ENCODE measurements around the gene LRRTM1. TPM values are rescaled to one million over a fixed set of nuclear protein-coding genes. Genes with fewer than 3 reads are reported as not detected.
A peak's percentile ranks its signal among the peaks of the same experiment; 100 is the strongest.

The LRRTM1 gene
- total and polyA plus RNA-seq, 2 of the 8 experiments (the other 6 are each of a cell fraction or from before 2014, with no cell fraction given) = 1.4 to 2.3 TPM

- 91% methylated on average over 5 of the region's 5 CpGs; no CpG with 5 or more reads in 1 of the 2 experiments for WGBS, 2 experiments (ENCODE audit: extremely low coverage in 1 of 2, insufficient coverage in 1 of 2, insufficient read length in 1 of 2, insufficient replicate concordance in 2 of 2, low coverage in 1 of 2, low lambda C conversion rate in 2 of 2, missing lambda C conversion rate in 1 of 2)
- CTCF ChIA-PET (ENCODE audit: partially characterized antibody) = interaction anchor here (1.0 to 1.3 kb wide), 2 partner anchors 9 to 180 kb away, joined by 3 read pairs; no protein-coding TSS in a partner anchor
- H2BK20ac ChIP-seq (ENCODE audit: low read length) = 0 out of 2 replicates have a peak overlapping the region, but pooled peaks have one; percentile 19
- TF ChIP-seq SP2 (IDR thresholded peaks at IDR 0.05; ENCODE audit: low read length) (no peak), KDM5A (IDR thresholded peaks at IDR 0.05; ENCODE audit: low read length) (no peak)
Observed at GRCh38 chr2:80258341-80258740, 46.2 kb downstream of the LRRTM1 start.

More at GRCh38 chr2:80258341-80258740, 46.2 kb downstream of the LRRTM1 start:
- H4K20me1 ChIP-seq (replicated peaks in 1 of 2; ENCODE audit: control insufficient read depth in 1 of 2, insufficient read depth in 2 of 2, low read length in 2 of 2) = no peaks in the 10 kb centered on the region
- H3K4me2 ChIP-seq (ENCODE audit: insufficient read depth in 1 of 2, low read depth in 2 of 2, low read length in 2 of 2) = no peak overlapping the region
- no peak overlapping the region for H2BK5ac ChIP-seq (ENCODE audit: low read depth, low read length)
- no peak overlapping the region for H3K18ac ChIP-seq (ENCODE audit: extremely low read depth, low read length)
- DNase-seq (ENCODE audit: low read depth in 1 of 2, low spot score in 2 of 2) (no peak), FAIRE-seq (no peak)
- no peak overlapping the region for H4K8ac ChIP-seq (ENCODE audit: extremely low read depth, insufficient read depth, low read length)
- no peak overlapping the region for H3K56ac ChIP-seq (replicated peaks; ENCODE audit: insufficient read length, low read depth, low read length)
- no peaks in the 10 kb centered on the region for H3K79me1 ChIP-seq (ENCODE audit: low read depth, low read length)
- H3K79me2 ChIP-seq (ENCODE audit: control insufficient read depth in 1 of 2, insufficient read depth in 2 of 2, low read length in 2 of 2) = no peaks in the 10 kb centered on the region
- H3K9ac ChIP-seq (replicated peaks in 1 of 4; ENCODE audit: extremely low read depth in 1 of 4, low read depth in 3 of 4, low read length in 3 of 4) = no peak overlapping the region
- no peak overlapping the region for H4K91ac ChIP-seq (replicated peaks; ENCODE audit: insufficient read length, low read length)
- no peaks in the 10 kb centered on the region; the same call in none of the 2 replicates for H3K23me2 ChIP-seq (ENCODE audit: low read depth, low read length)
- no peak overlapping the region for H2AFZ ChIP-seq (ENCODE audit: low read length)
- H3K23ac ChIP-seq (ENCODE audit: insufficient read length) = no peak overlapping the region
- no peaks in the 10 kb centered on the region; a peak in 1 of 7 replicates for H3K27me3 ChIP-seq (replicated peaks in 1 of 4; ENCODE audit: control insufficient read depth in 3 of 4, extremely low read depth in 1 of 4, insufficient read depth in 3 of 4, low read length in 3 of 4)
- H3K14ac ChIP-seq (ENCODE audit: insufficient read length) = no peak overlapping the region
- H2BK15ac ChIP-seq (ENCODE audit: low read length) = no peak overlapping the region
- no peak overlapping the region for H2BK12ac ChIP-seq (ENCODE audit: low read depth, low read length)
- H2AK5ac ChIP-seq (ENCODE audit: low read depth, low read length) = no peak overlapping the region
- H3K4ac ChIP-seq (replicated peaks; ENCODE audit: insufficient read length, low read depth, low read length) = no peak overlapping the region
- POLR2A ChIA-PET (ENCODE audit: partially characterized antibody) = interaction anchor here (0.6 kb wide), 1 partner anchor 13 kb away, joined by 3 read pairs; no protein-coding TSS in a partner anchor
- H3K4me3 ChIP-seq (ENCODE audit: extremely low read depth in 1 of 4, insufficient read depth in 2 of 4, low read depth in 3 of 4, low read length in 4 of 4) = no peak overlapping the region
- no peak overlapping the region for H2BK120ac ChIP-seq (replicated peaks; ENCODE audit: low read depth, low read length)
- H3K36me3 ChIP-seq (ENCODE audit: control insufficient read depth in 2 of 4, insufficient read depth in 4 of 4, low read length in 3 of 4) = no peaks in the 10 kb centered on the region
- no peak overlapping the region for H3K27ac ChIP-seq (ENCODE audit: low read depth, low read length)
- H3K9me3 ChIP-seq (ENCODE audit: insufficient read depth in 2 of 2, low read depth in 1 of 2, low read length in 1 of 2) = no peaks in the 10 kb centered on the region
- no peak overlapping the region for H4K5ac ChIP-seq (ENCODE audit: insufficient read length, low read depth, low read length)
- H3K4me1 ChIP-seq (replicated peaks in 1 of 4; ENCODE audit: control insufficient read depth in 3 of 4, insufficient read depth in 4 of 4, low read length in 3 of 4) = peaks cover 0 to 4% (median 2%) of the 10 kb centered on the region in 4 experiments; a peak in 1 of 7 replicates
